Astrocyte of the cerebellum (primary cell): ENCODE data around the gene SLC12A7.
"Not testable (repeated sequence)": the region's sequence is repeated elsewhere in the genome, so short reads cannot be mapped to it uniquely, and the experiment has no call there.

Experiments
- DNase-seq: peaks from one replicate; pipeline ENCODE4 v3.0.0-alpha.2; 2011; ENCODE audit warnings: low read depth
- H3K4me3 ChIP-seq: 2 replicates; pipeline ENCODE4 v1.5.1; 2011; ENCODE audit warnings: mild to moderate bottlenecking, low read depth, low read length, moderate library complexity
- CTCF ChIP-seq: IDR thresholded peaks from 2 replicates; pipeline ENCODE4 v1.5.1; 2012; ENCODE audit warnings: low read length, low read depth, moderate library complexity, mild to moderate bottlenecking; ENCODE audit errors: missing control alignments
- in situ Hi-C: cut with HindIII; loops from 2 replicates; pipeline ENCODE4 v1.10.0; 2017; ENCODE audit warnings: low sequenced_read_pairs

SLC12A7 gene

GRCh38 chr5:1065143-1065750 lies 46.6 kb downstream of the SLC12A7 start:
- H3K4me3 ChIP-seq, result no peak overlapping the region
- no peak for DNase-seq
- in situ Hi-C loops, result no loop called here
- TF ChIP-seq CTCF, result no peak

- no peak for TF ChIP-seq CTCF
- DNase-seq, result no peak
- no peak overlapping the region for H3K4me3 ChIP-seq
- in situ Hi-C loops, result no loop called here
These were observed 47.3 kb downstream of the SLC12A7 start for GRCh38 chr5:1064383-1065142.

- no peak for TF ChIP-seq CTCF
- in situ Hi-C loops, result no loop called here
- H3K4me3 ChIP-seq, result no peak overlapping the region
- no peak for DNase-seq
These were observed 48.0 kb downstream of the SLC12A7 start for GRCh38 chr5:1063661-1064382.

- in situ Hi-C loops, result no loop called here
- H3K4me3 ChIP-seq, result no peak overlapping the region
- no peak for TF ChIP-seq CTCF
- DNase-seq, result no peak
These were observed 48.9 kb downstream of the SLC12A7 start for GRCh38 chr5:1062761-1063568.

GRCh38 chr5:1061916-1062315 lies 49.9 kb downstream of the SLC12A7 start:
- no peak overlapping the region for H3K4me3 ChIP-seq
- in situ Hi-C loops, result no loop called here
- TF ChIP-seq CTCF, result no peak
- DNase-seq, result no peak

GRCh38 chr5:1061292-1061691 lies 50.6 kb downstream of the SLC12A7 start:
- DNase-seq, H3K4me3 ChIP-seq, in situ Hi-C loops: not testable (repeated sequence)
